GM19463 (cell line): ENCODE results near the gene CPNE1.

ENCODE experiments used
- ATAC-seq: cut with Tn5 transposase; IDR thresholded peaks from one replicate; pipeline ENCODE4 v1.9.1; 2021; ENCODE audit warnings: mild to moderate bottlenecking, moderate library complexity; ENCODE audit not compliant: unreplicated experiment

CPNE1 gene

DNA sequence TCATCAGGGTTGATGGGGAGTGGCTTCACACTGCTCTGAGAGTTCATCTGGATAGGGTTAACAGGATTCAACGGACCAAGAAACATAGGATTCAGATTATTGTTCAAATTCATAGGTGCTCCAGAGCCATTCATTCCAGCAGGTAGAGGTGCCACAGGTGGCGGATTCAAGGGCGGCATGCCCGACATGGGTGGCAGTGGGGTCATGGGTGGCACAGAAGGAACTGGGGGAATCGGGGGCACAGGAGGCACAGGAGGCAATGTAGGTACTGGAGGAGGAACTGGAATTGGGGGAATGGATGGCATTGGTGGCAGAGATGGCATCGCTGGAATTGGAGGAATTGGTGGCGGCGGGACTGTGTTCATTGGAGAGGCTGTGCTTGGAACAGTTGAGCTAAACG, 10.3 kb downstream of the CPNE1 start:
- no peak for ATAC-seq

DNA sequence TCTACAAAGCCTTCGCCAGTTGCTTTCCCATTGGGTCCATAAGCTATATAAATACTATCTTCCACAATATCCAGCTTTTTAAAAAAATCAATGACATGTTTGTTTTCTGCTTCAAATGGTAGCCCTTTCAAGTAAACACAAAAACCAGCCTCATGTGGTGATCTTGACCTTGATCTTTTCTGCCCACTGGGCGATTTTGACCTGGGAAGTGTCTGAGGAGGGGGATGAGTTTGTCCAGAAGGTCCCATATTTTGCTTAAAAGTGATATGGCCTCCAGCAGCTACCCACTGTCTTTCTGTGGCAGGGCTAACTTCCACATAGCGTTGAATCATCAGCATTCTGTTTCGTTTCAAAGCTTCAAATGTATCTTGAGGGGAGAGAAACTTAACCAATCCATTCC, 10.8 kb downstream of the CPNE1 start:
- no peak for ATAC-seq

DNA sequence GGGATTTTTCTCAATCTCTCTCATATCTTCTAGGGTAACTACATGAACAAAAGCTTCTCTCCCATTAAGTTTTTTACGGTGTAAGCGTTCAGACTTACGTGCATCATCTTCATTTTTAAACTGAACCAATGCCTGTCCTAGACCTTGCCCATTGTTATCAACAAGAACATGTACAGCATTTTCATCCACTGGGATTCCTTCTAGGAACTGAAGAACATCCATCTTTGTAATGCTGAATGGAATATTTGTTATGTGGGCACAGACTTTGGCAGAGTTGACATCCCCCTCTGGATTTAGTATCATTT, 11.3 kb downstream of the CPNE1 start:
- no peak for ATAC-seq

DNA sequence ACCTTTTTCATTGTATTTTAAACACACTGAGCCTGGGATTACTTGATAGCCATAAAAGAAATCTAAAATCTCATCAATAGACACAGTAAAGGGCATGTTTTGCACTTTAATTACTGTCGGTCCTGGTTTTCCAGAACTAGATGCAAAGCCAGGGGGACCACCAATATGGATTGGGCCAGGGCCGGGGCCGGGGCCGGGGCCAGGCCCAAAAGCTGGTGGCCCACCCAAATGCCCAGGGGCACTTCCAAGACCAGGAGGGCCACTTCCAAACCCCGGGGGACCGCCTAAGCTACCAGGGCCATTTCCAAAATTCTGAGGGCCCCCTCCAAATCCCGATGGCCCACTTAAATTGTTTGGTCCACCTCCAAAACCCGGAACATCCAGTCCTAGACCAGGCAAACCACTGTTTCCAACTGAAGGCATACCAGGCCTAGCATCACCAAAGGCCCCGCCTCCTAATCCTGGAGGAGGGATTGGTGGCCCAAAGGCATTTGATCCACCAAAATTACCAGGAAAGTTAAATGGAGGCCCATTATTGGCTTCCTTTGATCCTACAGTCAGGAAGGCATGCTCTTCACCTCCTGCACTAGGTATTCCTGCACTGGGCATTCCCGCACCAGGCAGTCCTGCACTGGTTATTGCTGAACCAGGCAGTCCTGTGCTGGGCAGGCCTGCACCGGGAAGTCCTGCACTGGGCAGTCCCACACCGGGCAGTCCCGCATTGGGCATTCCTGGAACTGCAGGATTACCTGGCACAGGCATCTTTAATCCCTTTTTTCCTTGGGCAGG, 11.9 kb downstream of the CPNE1 start:
- no peak for ATAC-seq

DNA sequence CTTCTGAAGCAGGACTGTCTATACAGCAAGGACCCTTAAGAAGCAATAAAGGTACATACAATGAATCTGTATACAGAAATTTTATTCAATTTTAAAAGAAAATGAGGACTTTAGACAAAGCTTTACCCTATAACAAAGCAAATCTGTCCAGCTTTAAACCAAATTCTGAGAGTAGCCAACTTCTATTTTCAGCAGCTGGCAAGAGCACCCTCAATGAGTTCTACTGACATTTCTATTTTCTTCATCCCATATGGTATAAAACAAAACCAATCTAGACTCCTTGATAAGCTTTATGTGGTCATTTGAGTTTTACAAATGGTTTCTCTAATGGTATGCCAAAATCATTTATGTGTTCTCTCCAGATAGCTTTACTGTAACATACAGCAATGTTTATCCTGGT, 12.7 kb downstream of the CPNE1 start:
- ATAC-seq: no peak

DNA sequence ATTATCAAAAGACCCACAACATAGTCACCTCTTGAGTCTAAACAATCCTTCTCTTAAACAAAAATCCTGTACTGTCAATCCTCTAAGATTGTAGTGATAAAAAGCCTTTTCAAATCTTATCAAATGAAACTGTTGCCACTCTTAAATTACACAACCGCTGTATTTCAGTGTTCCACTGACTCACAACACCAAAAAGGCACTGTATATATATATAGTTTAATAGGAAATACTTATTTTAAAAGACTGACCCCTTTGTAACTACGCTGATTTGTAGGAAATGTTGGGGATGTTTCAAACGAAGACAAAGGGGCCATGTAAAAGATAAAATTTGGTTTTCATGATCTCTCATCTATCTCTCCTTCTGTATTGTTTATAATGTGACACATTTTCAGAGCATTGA, 14.1 kb downstream of the CPNE1 start:
- ATAC-seq: no peak

DNA sequence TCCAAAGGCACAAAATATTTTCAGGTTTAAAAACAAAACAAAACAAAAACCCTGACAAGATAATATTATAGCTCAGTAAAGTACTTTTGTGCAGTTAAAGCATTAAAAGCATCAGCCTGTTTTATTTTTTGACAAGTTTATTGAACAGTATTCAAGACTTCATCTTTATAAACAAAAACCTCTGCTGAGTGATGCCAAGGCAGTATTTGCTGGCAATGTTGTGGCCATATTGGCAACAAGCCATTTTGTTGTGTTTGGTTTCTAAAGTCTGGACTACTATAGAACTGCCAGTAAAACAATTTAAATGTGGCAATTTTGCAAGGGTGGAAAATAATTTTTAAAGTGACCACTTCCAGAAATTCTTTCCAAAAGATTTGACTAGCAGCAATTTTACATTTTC, 15.9 kb downstream of the CPNE1 start:
- ATAC-seq: no peak

DNA sequence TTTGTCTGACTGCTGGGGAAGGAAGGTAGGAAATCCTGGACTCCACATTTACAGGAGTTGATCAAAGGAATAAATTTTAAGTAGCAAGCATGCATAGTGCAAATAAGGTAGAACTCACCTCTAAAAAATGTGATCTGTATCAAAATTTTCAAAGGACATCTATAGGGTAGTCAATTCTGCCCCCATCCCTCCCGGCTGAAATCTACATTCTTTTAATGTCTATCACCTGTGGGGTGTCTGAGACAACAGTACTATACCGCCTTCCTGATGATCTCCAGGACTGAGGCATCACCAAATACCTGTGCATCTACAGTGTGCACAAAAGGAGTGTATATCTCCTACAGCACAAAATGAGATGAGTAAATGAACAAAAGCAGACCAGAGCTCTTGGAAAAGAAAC, 19.9 kb downstream of the CPNE1 start:
- no peak for ATAC-seq

DNA sequence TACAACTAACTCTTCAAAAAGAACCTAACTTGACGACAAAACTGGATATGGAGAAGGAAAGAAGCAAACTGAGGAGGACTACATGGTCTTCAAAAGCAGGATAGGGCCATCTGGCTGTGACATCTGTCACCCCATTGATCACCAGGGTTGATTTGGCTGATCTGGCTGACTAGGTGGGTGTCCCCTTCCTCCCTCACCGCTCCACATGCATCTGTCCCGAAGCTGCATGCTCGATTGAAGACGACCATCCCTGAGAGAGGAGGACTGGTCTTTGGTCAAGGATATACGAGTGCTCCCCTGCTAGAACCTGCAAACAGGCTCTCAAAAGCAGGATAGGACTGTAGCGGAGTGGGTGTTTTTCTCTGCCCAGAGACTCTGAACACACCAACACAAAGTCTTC, 21.7 kb downstream of the CPNE1 start:
- ATAC-seq: no peak

DNA sequence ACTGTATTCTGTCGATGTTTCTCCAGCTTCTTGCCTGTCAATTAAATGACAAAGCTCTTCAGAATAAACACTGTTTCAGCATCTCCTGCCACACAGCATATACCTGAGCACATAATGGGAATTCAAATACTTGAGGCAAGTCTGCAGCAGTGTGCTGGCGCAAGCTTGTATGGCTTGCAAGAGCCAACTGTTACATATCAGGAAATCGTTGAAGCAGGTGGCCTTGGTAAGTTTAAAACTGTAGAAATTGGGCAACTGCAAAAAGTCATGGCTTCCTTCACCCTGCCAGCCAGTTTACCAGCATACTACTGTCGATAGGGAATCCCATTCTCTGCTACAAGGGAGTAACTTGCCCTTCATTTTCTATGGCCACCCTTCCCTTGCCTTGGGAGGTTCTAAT, 23.0 kb downstream of the CPNE1 start:
- ATAC-seq: no peak

DNA sequence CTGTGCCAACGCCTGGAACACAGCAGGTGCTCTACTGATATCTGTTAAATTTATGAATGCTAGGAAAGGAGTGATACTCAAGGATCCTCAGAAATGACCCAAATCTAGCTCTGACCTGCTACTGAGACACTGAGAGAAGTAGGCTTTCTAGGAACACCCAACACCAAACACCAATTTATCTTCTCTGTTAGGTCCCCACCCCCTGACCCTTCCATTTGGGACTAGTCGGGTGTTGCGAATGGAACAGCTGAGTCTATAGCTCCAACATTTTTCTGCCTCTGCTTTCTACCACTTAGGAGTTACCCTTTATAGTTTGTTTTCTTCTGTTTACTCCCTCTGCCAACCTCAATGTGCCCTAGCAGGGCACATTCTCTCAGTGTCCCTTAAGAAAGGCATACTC, 24.0 kb downstream of the CPNE1 start:
- no peak for ATAC-seq

DNA sequence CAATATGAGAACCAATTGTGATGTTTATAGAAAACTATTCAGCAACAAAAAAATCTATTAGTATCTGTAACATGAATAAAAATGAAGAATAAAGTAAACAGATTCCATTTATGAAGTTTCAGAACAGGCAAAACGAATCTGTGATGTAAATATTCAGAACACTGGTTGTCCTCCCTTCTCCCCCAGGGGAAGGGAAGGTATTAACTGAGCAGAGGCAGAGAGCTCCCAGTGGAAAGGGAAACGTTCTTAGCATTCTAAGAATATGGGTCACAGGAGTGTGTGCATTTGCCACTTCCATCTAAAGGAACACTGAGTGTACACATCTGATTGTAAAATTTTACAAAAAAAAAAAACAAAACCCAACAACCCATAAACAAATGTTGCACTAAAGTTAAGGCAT, 25.9 kb downstream of the CPNE1 start:
- no peak for ATAC-seq

DNA sequence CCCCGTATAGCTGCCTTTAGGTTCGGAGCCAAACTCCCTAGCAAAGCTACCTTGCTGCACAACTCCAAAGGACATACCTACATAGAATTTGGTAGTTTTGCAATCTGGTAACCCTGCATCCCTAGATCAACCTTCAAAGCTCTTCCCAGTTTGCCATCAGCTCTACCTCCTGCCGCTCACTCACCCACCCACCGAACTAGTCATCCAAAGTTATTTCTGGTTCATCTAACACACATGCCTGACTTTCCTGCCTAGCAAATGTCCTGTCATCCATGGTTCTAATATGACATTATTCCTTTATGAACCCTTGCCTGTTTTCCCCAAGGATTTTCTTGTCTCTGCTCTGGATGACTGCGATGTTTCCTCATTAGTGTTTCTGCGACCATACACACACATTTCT, 27.4 kb downstream of the CPNE1 start:
- no peak for ATAC-seq

DNA sequence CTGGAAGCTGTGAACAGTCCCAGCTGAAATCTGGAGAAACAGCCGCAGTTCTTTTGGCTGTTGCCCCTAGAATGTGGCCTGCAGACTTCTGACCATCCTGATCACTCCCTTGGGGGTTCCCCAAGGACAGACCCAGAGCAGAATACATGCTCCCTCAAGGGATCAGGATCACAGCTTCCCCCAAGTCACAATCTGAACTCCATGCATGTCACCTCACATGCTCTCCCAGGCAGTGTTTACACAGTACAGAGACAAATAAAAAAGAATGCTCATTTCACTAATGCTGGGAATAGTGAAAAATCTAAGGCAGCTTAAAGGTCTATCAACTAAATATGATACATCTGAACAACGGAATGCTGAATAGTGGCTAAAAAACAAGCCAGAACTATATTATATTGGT, 28.6 kb downstream of the CPNE1 start:
- no peak for ATAC-seq

DNA sequence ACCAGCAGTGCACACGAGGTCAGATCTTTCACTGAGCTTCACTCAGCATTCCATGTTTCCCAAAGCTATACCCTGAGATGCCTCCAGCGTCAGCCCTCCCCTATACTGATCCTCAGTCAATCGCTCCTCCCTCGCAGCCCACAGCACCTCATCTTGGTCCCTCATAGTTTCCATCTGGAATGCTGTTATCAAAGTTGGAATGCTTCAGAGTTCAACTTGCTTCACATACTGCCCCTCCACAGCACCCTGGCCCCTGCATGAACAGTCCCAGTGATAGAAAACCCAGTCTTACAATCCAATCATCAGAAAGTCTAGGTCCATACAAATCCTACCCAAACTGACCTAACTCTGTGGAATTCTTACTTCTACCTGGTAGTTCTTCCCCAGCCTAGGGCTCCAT, 29.0 kb downstream of the CPNE1 start:
- no peak for ATAC-seq

DNA sequence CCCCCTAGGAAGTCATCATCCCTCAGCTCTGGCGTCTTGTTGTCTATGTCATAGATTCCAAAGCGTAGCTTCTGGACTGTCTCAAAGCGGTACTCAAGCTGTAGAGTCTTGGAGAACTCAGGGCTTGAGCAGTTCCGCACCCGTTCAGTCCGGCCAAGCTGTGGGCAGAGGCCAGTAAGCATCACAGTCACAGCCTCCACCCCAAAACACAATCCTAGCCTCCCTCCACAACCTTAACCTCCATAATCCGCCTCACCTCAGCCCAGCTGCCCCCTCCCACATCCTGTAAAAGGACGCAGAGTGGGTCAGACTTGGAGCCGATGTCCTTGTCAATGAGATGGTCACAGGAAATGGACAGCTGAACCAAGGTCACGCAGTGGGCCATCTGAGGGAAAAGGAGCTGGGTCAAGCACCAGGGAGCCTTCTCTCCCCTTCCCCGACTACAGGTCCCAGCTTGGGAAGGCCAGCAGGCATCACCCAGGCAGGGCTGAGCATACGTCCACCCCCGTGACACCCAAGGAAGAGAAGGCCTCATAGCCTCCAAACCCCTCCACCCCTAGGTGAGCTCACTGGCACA, 32.1 kb downstream of the CPNE1 start:
- no peak for ATAC-seq

DNA sequence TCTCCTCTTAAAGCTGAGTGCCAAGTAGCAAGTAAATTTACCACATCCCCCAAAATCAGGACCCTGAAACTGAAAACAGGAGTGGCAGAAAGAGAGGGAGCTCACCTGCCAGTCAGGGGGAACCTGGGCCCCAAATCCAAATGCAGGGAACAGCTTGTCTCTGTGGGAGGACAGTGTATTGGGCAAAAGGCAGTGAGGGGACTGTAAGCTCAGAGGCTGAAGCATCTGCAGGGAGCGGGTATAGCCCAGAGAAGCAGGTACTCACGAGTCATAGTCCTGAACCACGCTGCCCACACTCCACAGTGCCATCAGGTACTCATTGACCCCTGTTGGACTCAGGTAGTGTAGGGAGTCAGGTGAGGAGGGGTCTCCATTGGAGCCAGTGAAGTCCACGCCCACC, 34.1 kb downstream of the CPNE1 start:
- no peak for ATAC-seq

DNA sequence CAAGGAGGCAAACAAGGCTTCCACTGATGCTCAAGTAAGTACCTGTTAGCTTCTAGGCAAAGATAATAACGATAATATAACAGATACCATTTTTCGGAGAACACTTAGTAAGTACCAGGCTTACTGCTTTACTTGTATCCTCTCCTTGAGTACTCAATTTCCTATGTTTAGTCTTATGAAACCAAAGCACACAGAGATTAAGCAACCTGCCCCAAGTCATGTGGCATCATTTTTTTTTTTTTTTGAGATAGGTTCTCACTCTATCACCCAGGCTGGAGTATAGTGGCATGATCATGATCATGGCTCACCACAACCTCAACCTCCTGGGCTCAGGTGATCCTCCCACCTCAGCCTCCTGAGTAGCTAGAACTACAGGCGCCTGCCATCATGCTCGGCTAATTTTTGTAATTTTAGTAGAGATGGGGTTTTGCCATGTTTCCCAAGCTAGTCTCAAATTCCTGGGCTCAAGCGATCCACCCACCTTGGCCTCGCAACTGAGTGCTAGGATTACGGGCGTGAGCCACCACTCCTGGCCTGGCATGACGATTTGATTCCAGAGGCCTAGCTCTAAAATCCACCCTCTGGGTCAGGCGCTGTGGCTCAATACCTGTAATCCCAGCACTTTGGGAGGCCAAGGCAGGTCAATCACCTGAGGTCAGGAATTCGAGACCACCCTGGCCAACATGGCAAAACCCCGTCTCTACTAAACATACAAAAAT, 35.1 kb downstream of the CPNE1 start:
- no peak for ATAC-seq

DNA sequence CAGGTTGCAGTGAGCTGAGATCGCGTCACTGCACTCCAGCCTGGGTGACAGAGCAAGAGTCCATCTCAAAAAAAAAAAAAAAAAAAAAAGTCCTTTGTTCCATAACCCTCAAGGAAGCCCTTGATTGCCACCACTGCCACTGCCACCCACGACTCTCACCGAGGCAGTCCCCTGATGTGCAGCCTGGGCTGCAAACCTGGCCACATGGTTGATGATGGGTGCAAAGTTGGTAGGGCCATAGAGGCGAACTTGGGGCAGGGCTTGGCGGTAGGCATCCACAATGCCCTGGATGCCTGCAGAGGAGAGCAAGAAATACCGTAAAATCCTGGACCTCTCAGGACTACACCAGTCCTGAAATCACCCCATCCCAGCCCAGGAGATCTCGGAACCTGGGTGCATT, 37.6 kb downstream of the CPNE1 start:
- ATAC-seq: no peak

DNA sequence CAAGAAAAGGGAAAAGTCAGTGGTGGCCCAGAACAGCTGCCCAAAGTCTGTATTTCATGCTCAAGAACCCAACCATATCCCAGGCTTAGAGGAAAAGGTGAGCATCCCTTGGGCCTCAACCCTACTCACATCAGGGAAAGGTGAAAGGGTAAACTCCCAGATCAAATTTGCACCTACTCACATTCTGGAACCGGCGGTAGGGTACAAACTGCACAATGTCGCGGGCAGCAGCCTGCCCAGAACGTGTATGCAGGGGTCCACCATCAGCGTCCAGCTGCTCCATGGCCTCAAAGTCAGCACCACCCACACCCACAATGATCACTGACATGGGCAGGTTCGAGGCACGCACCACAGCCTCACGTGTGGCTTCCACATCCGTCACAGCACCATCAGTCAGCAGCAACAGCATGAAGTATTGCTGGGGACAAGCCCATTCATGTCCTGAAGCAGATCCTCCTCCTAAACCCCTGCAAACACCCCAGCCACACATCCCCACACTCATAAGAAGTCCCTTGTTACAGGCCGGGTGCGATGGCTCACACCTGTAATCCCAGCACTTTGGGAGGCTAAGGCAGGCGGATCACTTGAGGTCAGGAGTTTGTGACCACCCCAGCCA, 38.2 kb downstream of the CPNE1 start:
- ATAC-seq: no peak

DNA sequence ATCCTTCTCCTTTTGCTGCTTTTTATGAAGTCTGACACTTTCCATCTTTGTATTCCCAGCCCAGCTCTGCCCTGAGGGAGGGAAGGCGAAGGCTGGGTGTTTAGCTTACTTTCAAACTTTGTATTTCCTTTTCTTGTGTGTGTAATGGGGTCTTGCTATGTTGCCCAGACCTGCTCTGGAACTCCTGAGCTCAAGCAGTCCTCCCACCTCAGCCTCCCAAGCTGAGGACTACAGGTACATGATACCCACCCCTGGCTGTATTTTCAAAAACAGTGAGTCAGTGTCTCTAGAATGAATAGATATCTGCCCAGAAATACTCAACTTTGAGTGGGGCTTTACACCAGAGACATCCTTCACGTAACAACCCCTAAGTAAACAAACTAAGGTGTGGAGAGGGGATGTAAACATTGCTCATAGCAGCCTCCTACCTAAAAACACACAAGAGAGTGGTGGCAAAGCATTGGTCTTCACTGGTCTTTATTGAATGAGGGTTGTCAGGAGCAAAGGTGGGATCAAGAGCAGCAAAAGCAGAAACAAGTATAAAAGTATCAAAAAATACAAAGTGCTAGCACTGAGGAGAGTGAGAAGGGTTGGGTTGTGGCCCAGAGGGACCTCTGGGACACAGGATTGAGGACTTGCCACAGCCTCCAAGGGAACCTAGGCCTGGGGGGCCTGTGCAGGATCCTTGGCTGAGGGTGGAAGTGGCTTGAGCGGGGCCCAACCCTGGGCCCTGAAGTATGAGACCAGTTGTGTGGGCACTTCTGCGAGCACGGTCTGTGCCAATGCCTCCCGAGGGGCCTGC, 38.9 kb downstream of the CPNE1 start:
- ATAC-seq: no peak
